ENCODE data around the gene FANCD2. TPM values are rescaled to one million over a fixed set of nuclear protein-coding genes. Genes with fewer than 3 reads are reported as not detected.
"Not testable (repeated sequence)": the region's sequence is repeated elsewhere in the genome, so short reads cannot be mapped to it uniquely, and the experiment has no call there.

FANCD2 gene
- total RNA-seq, 1 donor = 23.3 TPM

- H3K4me3 ChIP-seq (ENCODE audit: low read depth, low read length) = no peak overlapping the region
- no peak for TF ChIP-seq CTCF (IDR thresholded peaks at IDR 0.05; ENCODE audit: insufficient read depth, low read depth, low read length)
- DNase-seq (ENCODE audit: low read depth) = no peak
Measured at GRCh38 chr3:10007126-10007782, 19.0 kb upstream of the FANCD2 start.

GRCh38 chr3:10008216-10008587, 18.0 kb upstream of the FANCD2 start:
- not testable (repeated sequence) for DNase-seq (ENCODE audit: low read depth); H3K4me3 ChIP-seq (ENCODE audit: low read depth, low read length)

DNA sequence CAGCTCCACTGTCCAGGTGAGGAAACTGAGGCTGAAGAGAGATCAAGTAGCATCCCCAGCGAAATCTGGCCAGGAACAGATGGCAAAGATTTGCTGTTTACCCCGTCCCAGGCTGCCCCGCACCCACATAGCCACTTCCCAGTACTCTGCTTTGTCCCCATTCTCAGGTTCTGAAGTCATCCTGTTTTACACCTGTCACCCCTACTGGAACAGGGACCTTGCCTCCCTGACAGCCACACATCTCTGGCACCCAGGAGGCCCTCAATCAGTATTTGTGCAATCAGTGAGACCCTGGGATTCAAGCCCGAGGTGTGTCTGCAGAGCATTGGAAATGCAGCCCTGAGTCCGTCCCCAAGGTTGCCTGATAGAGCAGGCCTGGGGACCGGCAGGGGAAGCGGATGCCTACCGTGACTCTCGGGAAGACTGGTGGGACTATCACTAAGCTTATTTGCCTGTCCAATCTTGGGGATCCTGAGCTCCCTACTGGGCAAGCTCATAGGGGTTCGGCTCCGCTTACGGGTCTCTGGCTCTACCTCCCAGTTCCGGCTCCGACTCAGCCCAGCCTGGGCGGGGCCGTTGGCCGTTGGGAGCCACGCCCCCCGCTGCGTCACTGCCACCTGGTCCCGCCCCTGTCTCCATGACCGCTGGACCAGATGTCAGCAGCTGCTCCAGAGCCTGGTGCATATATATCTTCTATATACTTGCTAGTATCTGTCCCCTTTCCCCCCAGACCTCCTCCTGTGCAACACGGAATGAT, 17.5 kb upstream of the FANCD2 start:
- DNase-seq (ENCODE audit: low read depth) = peak; percentile 82
- H3K4me3 ChIP-seq (ENCODE audit: low read depth, low read length) = peak overlapping the region; percentile 61
- no peak for TF ChIP-seq CTCF (IDR thresholded peaks at IDR 0.05; ENCODE audit: insufficient read depth, low read depth, low read length)

GRCh38 chr3:10010421-10010877, 15.8 kb upstream of the FANCD2 start:
- no peak for TF ChIP-seq CTCF (IDR thresholded peaks at IDR 0.05; ENCODE audit: insufficient read depth, low read depth, low read length)
- peak overlapping the region; percentile 77 for H3K4me3 ChIP-seq (ENCODE audit: low read depth, low read length)
- DNase-seq (ENCODE audit: low read depth) = no peak

DNA sequence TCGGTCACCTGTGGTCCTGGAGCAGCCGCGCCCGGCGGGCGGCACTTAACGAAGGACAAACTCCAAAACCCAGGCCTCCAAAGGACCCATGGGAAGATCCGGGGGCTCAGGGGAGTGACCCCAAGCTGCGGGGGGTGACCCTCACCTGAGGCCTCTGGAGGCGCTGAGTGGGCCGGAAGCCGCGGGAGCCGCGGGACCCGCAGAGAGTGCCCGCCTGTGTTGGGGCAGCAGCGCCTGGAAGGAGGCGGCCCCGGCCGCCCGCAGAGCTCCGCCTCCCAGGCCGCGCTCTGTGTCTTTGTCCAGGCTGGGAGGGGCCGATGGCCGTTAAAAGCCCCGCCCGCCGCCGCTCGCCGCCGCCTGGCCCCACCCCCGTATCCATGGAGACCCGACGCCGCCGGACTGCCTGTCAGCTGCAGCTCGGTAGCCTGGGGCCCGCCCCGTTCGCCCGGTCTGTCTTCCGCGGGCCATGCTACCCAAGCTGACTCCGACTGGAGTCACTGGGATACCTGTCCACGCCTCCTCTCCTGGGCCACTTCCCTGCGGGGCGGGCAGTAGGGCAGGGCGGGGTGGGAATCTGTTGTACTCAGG, 15.3 kb upstream of the FANCD2 start:
- no peak for TF ChIP-seq CTCF (IDR thresholded peaks at IDR 0.05; ENCODE audit: insufficient read depth, low read depth, low read length)
- peak; percentile 93 for DNase-seq (ENCODE audit: low read depth)

GRCh38 chr3:10011631-10012030, 14.6 kb upstream of the FANCD2 start:
- no peak for TF ChIP-seq CTCF (IDR thresholded peaks at IDR 0.05; ENCODE audit: insufficient read depth, low read depth, low read length)
- peak overlapping the region; percentile 45 for H3K4me3 ChIP-seq (ENCODE audit: low read depth, low read length)
- DNase-seq (ENCODE audit: low read depth) = no peak

More for the DNA sequence above, 15.3 kb upstream of the FANCD2 start:
- H3K4me3 ChIP-seq (ENCODE audit: low read depth, low read length) = peak overlapping the region; percentile 77

DNA sequence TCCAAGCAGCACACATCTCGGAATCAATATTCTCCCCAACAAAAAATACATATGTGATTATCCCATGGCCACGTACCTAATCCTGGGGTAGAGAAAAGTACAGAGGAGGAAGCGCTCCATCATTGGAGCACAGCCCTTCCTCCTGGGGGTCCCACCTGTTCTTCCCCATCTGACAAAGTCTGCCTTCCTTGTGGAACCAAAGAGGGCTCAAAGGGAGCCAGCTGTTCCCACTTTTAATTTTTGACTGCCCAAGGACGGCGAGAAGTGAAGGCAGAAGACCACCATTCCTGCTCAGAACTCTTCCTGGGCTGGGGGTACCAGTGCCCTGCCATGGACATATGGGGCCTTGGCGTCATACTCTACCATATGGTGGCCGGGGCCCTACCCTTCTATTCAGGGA, 14.1 kb upstream of the FANCD2 start:
- no peak for TF ChIP-seq CTCF (IDR thresholded peaks at IDR 0.05; ENCODE audit: insufficient read depth, low read depth, low read length)
- no peak for DNase-seq (ENCODE audit: low read depth)
- H3K4me3 ChIP-seq (ENCODE audit: low read depth, low read length) = no peak overlapping the region

Measured in fibroblast of villous mesenchyme (primary cell).